KOPT-K1 (cell line): ENCODE data around the gene COL19A1.

Source experiments
- H3K27ac ChIP-seq: fragments of 200-600 bp; sonication (generic); 2 replicates; pipeline ENCODE4 v1.5.1; 2016; ENCODE audit warnings: antibody characterized with exemption, mild to moderate bottlenecking, low read depth, low read length; ENCODE audit not compliant: poor library complexity, severe bottlenecking
- H3K36me3 ChIP-seq: fragments of 200-600 bp; sonication (generic); 2 replicates; pipeline ENCODE4 v1.5.1; 2017; ENCODE audit warnings: antibody characterized with exemption, mild to moderate bottlenecking, low read length, moderate library complexity; ENCODE audit not compliant: insufficient read depth
- H3K9me3 ChIP-seq: fragments of 200-600 bp; sonication (generic); 2 replicates; pipeline ENCODE4 v1.5.1; 2017; ENCODE audit warnings: antibody characterized with exemption, low read length, mild to moderate bottlenecking; ENCODE audit not compliant: insufficient read depth, poor library complexity, severe bottlenecking

Gene COL19A1

DNA sequence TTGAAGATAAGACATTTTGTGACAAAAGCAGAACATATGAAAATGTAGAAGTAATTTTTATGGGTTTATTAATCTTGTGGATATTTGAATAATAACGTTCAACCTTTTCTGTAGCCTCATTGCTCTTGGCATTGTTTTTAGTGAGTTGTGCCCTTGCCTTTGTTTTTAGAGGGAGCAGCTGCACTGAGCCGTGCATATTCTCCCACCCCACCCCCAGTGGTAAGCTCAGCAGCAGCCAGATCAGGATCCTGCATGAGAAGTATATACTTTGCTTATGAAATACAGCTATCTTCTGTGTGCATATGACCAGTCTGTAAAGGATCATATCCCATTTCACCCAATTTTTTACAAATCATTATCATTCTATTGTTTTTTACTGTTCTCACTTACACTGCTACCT, 252.3 kb downstream of the COL19A1 start:
- Histone ChIP-seq H3K36me3 (no peaks in the 10 kb centered on the region), H3K27ac (no peak overlapping the region), H3K9me3 (no peaks in the 10 kb centered on the region)

GRCh38 chr6:70119218-70119835, 253.0 kb downstream of the COL19A1 start:
- Histone ChIP-seq H3K27ac (no peak overlapping the region), H3K9me3 (no peaks in the 10 kb centered on the region), H3K36me3 (no peaks in the 10 kb centered on the region)

DNA sequence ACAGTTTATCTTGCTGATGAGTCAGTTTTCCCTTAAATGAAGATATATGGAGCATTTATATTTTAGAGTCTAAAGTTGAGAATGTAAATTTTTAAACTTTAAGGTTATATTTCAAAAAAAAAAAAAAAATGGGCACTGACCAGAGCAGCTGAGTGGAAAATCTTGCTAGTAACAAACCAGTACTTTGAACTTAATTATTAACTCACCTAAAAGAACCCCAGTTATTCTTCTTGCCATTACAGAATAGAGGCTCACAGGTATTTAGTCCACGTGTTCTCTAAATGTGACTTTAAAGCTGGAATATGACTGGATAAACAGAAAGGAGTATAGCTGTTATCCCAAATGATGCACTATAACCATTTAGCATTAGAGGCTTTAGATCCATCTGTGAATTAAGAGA, 258.1 kb downstream of the COL19A1 start:
- no peak overlapping the region for H3K27ac ChIP-seq
- no peaks in the 10 kb centered on the region for H3K9me3 ChIP-seq
- no peaks in the 10 kb centered on the region for H3K36me3 ChIP-seq

DNA sequence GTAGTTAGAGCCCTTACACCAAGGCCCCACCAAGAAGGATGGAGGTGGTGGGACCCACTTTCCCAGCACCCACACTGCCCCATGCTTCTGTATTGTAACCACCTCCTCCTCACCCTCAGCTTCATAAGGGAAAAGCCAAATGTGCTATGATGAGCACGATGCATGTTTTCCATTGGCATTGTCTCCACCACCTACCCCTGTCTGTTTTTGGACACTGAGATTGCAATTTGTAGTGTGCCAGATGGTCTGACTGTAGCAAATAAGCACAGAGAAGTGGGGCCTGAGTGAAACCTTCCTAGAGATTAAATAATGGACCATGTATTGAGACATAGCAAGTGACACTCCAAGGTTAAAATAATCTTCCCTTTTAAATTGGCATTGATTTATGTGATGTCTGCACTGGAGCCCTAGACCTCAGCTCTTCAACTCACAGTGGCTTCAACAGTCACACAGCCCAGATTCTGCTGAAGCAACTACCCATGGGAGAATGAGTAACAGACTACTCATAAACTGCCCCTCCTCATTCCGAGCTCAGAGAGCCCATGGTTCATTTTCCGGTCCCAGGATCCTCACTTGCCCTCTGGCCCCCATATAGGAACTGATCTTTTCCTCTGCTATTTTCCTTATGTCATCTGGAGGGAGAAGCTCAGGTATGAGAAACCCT, 258.7 kb downstream of the COL19A1 start:
- Histone ChIP-seq H3K36me3 (no peaks in the 10 kb centered on the region), H3K27ac (no peak overlapping the region), H3K9me3 (no peaks in the 10 kb centered on the region)

GRCh38 chr6:70125602-70126001, 259.2 kb downstream of the COL19A1 start:
- no peaks in the 10 kb centered on the region for H3K9me3 ChIP-seq
- H3K36me3 ChIP-seq: no peaks in the 10 kb centered on the region
- H3K27ac ChIP-seq: no peak overlapping the region

DNA sequence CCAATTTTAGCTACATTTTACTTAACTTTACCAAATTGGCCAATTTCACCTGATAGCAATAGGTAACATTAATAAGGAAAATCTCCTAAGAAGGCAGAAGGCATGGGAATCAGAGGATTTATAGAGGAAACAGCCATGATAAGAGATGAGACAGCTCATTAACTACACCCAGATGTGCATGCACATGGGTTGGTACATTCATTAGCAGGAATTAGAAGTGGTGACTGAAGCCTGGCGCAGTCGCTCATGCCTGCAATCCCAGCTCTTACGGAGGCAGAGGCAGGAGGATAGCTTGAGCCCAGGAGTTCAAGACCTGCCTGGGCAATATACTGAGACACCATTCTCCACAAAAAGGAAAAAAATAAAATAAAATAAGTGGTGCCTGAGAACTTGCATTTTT, 263.0 kb downstream of the COL19A1 start:
- H3K9me3 ChIP-seq: no peaks in the 10 kb centered on the region
- H3K36me3 ChIP-seq: no peaks in the 10 kb centered on the region
- H3K27ac ChIP-seq: no peak overlapping the region

- Histone ChIP-seq H3K36me3 (no peaks in the 10 kb centered on the region), H3K27ac (no peak overlapping the region), H3K9me3 (no peaks in the 10 kb centered on the region)
These were observed 264.5 kb downstream of the COL19A1 start for GRCh38 chr6:70130865-70131264.

- Histone ChIP-seq H3K27ac (no peak overlapping the region), H3K9me3 (no peaks in the 10 kb centered on the region)
These were observed 265.2 kb downstream of the COL19A1 start for GRCh38 chr6:70131528-70131927.

GRCh38 chr6:70133246-70133645, 266.9 kb downstream of the COL19A1 start:
- Histone ChIP-seq H3K9me3 (no peaks in the 10 kb centered on the region), H3K36me3 (no peaks in the 10 kb centered on the region), H3K27ac (no peak overlapping the region)

More at GRCh38 chr6:70131528-70131927, 265.2 kb downstream of the COL19A1 start:
- no peaks in the 10 kb centered on the region for H3K36me3 ChIP-seq

DNA sequence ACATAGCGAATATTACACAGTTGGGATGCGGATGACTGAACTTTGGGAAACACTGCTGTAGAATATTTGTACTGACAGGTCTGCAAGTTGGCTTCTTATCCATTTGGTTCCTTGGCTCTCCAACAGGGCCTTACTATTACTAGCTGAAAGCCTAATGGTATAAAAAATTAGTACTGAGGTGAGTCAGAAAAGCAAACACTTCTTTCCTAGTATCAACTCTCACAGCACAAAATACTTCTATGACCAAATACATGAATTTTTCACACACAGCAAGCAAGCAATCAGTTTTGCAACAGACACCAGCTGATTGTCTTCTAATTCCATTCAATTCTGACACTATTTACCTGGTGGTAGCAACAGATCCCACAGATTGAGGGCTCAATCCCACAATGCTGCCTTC, 268.2 kb downstream of the COL19A1 start:
- Histone ChIP-seq H3K36me3 (no peaks in the 10 kb centered on the region), H3K9me3 (no peaks in the 10 kb centered on the region), H3K27ac (no peak overlapping the region)

DNA sequence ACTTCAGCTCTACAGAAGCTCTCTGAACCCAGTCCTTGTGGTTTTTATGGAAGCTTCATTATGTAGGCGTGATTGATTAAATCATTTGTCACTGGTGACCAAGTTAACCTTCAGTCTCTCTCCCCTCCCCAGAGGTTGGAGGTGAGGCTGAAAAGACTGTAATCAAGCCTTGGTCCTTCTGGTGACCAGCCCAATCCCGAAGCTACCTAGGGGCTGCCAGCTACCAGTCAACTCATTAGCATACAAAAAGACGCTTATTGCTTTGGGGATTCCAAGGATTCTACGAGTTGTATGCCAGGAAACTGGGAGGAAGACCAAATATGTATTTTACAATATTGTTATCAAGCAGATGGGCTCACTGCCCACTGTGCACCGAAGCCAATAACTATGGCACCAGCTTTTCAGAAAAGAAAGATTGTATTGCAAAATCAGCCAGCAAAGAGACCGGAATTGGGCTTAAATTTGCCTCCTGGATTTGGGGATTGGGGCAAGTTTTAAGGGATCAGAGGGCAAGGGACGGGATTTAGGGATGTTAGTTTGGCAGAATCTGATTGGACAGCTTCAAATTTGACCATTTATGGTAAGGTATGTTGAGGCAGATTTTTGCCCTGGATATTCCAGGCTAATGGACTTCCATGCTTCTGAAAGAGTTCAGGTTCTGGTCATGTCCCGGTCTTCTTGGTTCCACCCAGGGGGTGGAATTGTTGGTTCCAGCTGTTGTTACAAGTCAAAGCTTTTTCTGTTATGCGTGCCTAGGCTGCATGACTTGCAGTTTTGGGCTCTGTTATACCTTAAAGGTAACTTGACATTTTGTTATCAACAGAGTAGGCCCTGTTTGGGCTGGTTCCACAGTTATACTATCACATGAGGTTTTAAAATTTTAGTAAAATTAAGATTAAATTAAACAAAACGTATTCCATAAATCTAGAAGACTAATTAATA, 269.1 kb downstream of the COL19A1 start:
- no peak overlapping the region for H3K27ac ChIP-seq
- H3K9me3 ChIP-seq: no peaks in the 10 kb centered on the region
- H3K36me3 ChIP-seq: no peaks in the 10 kb centered on the region

- H3K9me3 ChIP-seq: no peaks in the 10 kb centered on the region
- no peaks in the 10 kb centered on the region for H3K36me3 ChIP-seq
- H3K27ac ChIP-seq: no peak overlapping the region
These were observed 270.6 kb downstream of the COL19A1 start for GRCh38 chr6:70136996-70137395.

DNA sequence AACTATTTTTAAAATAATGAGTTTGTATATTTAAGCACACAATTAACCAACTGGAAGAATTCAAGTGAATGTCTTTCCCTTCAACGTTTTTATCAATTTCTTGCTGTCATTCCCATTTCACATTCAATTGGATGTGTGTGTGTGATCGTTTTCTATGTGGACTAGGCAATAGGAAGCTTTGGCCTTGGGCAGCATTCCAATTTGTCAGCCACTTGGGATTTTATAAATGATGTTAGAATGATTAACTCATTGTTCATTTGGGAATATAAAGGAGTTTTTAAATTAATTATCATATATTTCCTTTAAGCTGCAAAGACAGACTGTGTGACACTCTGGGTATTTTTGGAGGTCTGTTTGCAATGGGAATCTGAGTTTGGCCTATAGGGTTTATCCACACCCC, 274.1 kb downstream of the COL19A1 start:
- Histone ChIP-seq H3K9me3 (no peaks in the 10 kb centered on the region), H3K27ac (no peak overlapping the region), H3K36me3 (no peaks in the 10 kb centered on the region)

DNA sequence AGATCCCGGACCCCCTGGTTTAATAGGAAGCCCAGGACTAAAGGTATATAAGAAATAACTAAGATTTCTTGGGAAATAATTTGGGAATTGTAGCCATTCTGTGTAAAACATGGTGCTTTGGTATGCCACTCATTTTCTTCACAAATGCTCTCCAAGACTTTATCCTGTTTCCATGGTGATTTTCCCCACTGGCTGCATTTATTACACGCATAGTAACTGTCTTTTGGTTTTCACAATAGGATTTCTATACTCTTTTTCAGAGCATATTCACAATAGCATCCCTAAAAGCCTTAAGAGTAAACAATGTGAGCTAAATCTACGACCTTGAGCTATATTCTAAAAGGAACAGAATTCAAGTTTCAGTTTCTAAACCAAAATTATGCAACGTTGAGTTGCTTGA, 275.7 kb downstream of the COL19A1 start:
- Histone ChIP-seq H3K9me3 (no peaks in the 10 kb centered on the region), H3K27ac (no peak overlapping the region), H3K36me3 (no peaks in the 10 kb centered on the region)

GRCh38 chr6:70145178-70145577, 278.8 kb downstream of the COL19A1 start:
- H3K27ac ChIP-seq: no peak overlapping the region
- H3K36me3 ChIP-seq: no peaks in the 10 kb centered on the region
- H3K9me3 ChIP-seq: no peaks in the 10 kb centered on the region
